Measurements from ENCODE around the gene SMYD3. TPM values are rescaled to one million over a fixed set of nuclear protein-coding genes. Genes with fewer than 3 reads are reported as not detected.

The SMYD3 gene
- total and polyA plus RNA-seq, 2 donors (not counting 3 experiments of a cell fraction or from before 2014, with no cell fraction given): 16.0 to 32.1 TPM

GRCh38 chr1:245999697-246000637, 507.1 kb downstream of the SMYD3 start:
- H3K9me1 ChIP-seq (replicated peaks; ENCODE audit: control insufficient read depth, extremely low read depth, insufficient read depth, low read length): no peaks in the 10 kb centered on the region
- no peak overlapping the region for H3K4me2 ChIP-seq (ENCODE audit: insufficient read depth, low read length)
- no peak overlapping the region for H2AFZ ChIP-seq (ENCODE audit: low read depth, low read length)
- no peaks in the 10 kb centered on the region for H3K79me2 ChIP-seq (ENCODE audit: control insufficient read depth, insufficient read depth, low read length)
- no TSS peak for BruUV-seq (replicated peaks)
- H3K36me3 ChIP-seq (ENCODE audit: control insufficient read depth in 2 of 2, extremely low read depth in 1 of 2, insufficient read depth in 2 of 2, low read length in 2 of 2): no peaks in the 10 kb centered on the region
- ChIA-PET CTCF (interaction anchor here (1.6 to 2.6 kb wide), 3 partner anchors 111 to 847 kb away, joined by 7 to 20 read pairs (median 10); no protein-coding TSS in a partner anchor), POLR2A (no interaction called here)
- intact Hi-C loops (cut with micrococcal nuclease): loop anchor here (5.0 to 10.0 kb wide), 2 partner anchors 205 to 908 kb away; no protein-coding TSS in a partner anchor
- DNase-seq (ENCODE audit: low read depth, low spot score) (no peak), FAIRE-seq (no peak)
- H3K4me3 ChIP-seq (replicated peaks in 1 of 3; ENCODE audit: insufficient read depth in 1 of 3, low read depth in 1 of 3, low read length in 3 of 3): no peak overlapping the region
- H3K9me3 ChIP-seq (replicated peaks; ENCODE audit: control insufficient read depth, insufficient read depth, low read length): no peaks in the 10 kb centered on the region
- dilution Hi-C loops (cut with MboI; ENCODE audit: extremely low pct_ligation_motif_present, low sequenced_read_pairs): no loop called here
- no peak overlapping the region for H3K27ac ChIP-seq (ENCODE audit: insufficient read depth, low read depth, low read length)
- H3K27me3 ChIP-seq (ENCODE audit: control insufficient read depth in 2 of 2, insufficient read depth in 2 of 2, low read length in 2 of 2): no peaks in the 10 kb centered on the region
- no peak overlapping the region for H3K9ac ChIP-seq (replicated peaks; ENCODE audit: extremely low read depth, insufficient read depth, low read length)
- H4K20me1 ChIP-seq (replicated peaks; ENCODE audit: control insufficient read depth, extremely low read depth, insufficient read depth, low read length): no peaks in the 10 kb centered on the region
- TF ChIP-seq CTCF (IDR thresholded peaks at IDR 0.05; ENCODE audit: extremely low read depth in 1 of 2, insufficient read depth in 1 of 2, low read depth in 1 of 2, low read length in 2 of 2): no peak
- TF ChIP-seq MAX (IDR thresholded peaks at IDR 0.05; ENCODE audit: insufficient read depth, insufficient read length): no peak
- no peak for TF ChIP-seq POLR2A (IDR thresholded peaks at IDR 0.05; ENCODE audit: low read depth, low read length)
- no peak for TF ChIP-seq GATA2 (IDR thresholded peaks at IDR 0.05; ENCODE audit: insufficient read depth, insufficient read length, low read depth, low read length)
- no peak for TF ChIP-seq FOS (IDR thresholded peaks at IDR 0.05; ENCODE audit: borderline replicate concordance, insufficient read depth, low read length)
- no peak for TF ChIP-seq EZH2 (IDR thresholded peaks at IDR 0.05; ENCODE audit: borderline replicate concordance, low read depth, low read length, severe bottlenecking)
- no peak for TF ChIP-seq MYC (IDR thresholded peaks at IDR 0.05; ENCODE audit: low read depth, low read length)
- TF ChIP-seq JUN (IDR thresholded peaks at IDR 0.05; ENCODE audit: borderline replicate concordance, insufficient read depth, insufficient read length, low read depth): no peak
- H3K4me1 ChIP-seq (ENCODE audit: control insufficient read depth, extremely low read depth, insufficient read depth, low read length): no peaks in the 10 kb centered on the region
